Left lung (tissue), 10 donors: Measurements from ENCODE around the gene TRA2B. TPM values are rescaled to one million over a fixed set of nuclear protein-coding genes. Genes with fewer than 3 reads are reported as not detected.

Experiments
- ATAC-seq: fragments of 200-7000 bp; cut with Tn5 transposase; one replicate; pipeline ENCODE4 v1.9.1; 2020; ENCODE audit warnings: moderate library complexity
- DNase-seq, 4 donors: peaks; one replicate each; pipeline ENCODE4 v3.0.0-alpha.2; 2013 to 2020
- H3K27ac ChIP-seq, 2 donors: fragments of 200-600 bp; sonication (generic) in 1 of 2; one replicate each; pipeline versions ENCODE4 v1.5.0 to v1.8.0; 2020 to 2021
- H3K27me3 ChIP-seq, 2 donors: fragments of 200-600 bp; sonication (generic) in 1 of 2; one replicate each; pipeline versions ENCODE4 v1.5.0 to v1.8.0; 2020 to 2021
- H3K36me3 ChIP-seq, 2 donors: fragments of 200-600 bp; sonication (generic) in 1 of 2; one replicate each; pipeline versions ENCODE4 v1.5.0 to v1.8.0; 2020 to 2021
- H3K4me1 ChIP-seq, 2 donors: fragments of 200-600 bp; one replicate each; pipeline ENCODE4 v1.8.0; 2021
- H3K4me3 ChIP-seq, 2 donors: fragments of 200-600 bp; sonication (generic) in 1 of 2; one replicate each; pipeline versions ENCODE4 v1.5.0 to v1.8.0; 2020 to 2021; ENCODE audit warnings: mild to moderate bottlenecking in 1 of 2
- H3K9me3 ChIP-seq, 2 donors: fragments of 200-600 bp; sonication (generic) in 1 of 2; one replicate each; pipeline versions ENCODE4 v1.5.0 to v1.8.0; 2020 to 2021
- intact Hi-C, 2 donors: fragments of 100-400 bp; cut with DNase I; formaldehyde crosslinking; loops; one replicate each; pipeline versions ENCODE4 v1.11.2 to v1.14.2; 2022
- polyA plus RNA-seq, 6 donors: library from polyadenylated mRNA; unstranded; fragments of 120-200 nt; gene quantifications; one replicate each; pipeline ENCODE4 v1.2.1, GENCODE V29; 2013; ENCODE audit not compliant: insufficient read length in 6 of 6
- total RNA-seq, 2 donors: library from RNA; stranded (reverse); fragmentation: NEBNext Ultra II Directional; extraction: Animal tissue kit (Norgen Biotek cat#: 25700); gene quantifications; one replicate each; pipeline ENCODE4 v1.2.1, GENCODE V29; 2021
- TF ChIP-seq, protein P1 (sequence below), 2 donors: fragments of 200-600 bp; sonication (generic) in 1 of 2; IDR thresholded peaks; one replicate each; pipeline versions ENCODE4 v1.5.0 to v1.8.0; 2021; ENCODE audit warnings: antibody characterized with exemption in 2 of 2
- donor health status: DM: no; HTN: yes; CAD: no.
- donor health status: DM: no; HTN: no; CAD: no.

Gene TRA2B
- total and polyA plus RNA-seq, 8 donors: 86.0 to 300 (median 273) TPM

DNA sequence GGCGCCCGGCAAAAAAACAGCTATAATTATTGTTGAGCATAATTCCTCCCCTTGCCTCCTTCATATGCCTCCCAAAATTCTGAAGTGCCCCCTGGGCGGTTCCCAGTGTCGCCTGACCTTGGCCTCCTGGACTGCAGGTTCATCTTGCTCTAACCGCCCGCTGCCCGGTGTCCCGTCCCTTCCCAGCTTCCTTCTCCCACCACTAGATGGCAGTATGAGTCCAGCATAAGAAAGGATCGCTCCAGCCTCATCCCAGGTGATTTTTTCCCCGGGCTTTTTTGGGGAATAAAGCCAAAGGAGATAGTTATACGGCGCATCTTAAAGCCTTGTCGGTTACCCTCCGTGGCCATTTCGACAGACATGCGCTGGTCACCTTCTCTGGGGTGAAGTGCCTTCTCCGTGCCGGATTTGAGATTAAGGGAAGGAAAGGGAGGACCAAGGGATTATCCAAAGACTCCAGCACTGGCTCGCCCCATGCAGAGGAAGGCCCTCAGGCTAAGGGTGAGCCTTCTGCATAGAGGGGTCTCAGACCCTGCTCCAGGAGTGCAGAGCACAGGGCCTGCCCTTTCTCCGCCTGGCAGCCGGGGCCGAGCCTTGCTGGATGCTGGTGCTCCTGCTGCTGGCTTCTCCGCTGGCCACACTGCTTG, 45.8 kb upstream of the TRA2B start:
- no peaks in the 10 kb centered on the region for H3K36me3 ChIP-seq
- peaks cover 0 to 18% of the 10 kb centered on the region in 2 donors for H3K27me3 ChIP-seq
- no peaks in the 10 kb centered on the region for H3K9me3 ChIP-seq
- no peak overlapping the region for H3K4me3 ChIP-seq
- H3K4me1 ChIP-seq: peaks cover 4 to 9% of the 10 kb centered on the region in 2 donors
- no peak overlapping the region for H3K27ac ChIP-seq
- TF ChIP-seq, protein P1, sequence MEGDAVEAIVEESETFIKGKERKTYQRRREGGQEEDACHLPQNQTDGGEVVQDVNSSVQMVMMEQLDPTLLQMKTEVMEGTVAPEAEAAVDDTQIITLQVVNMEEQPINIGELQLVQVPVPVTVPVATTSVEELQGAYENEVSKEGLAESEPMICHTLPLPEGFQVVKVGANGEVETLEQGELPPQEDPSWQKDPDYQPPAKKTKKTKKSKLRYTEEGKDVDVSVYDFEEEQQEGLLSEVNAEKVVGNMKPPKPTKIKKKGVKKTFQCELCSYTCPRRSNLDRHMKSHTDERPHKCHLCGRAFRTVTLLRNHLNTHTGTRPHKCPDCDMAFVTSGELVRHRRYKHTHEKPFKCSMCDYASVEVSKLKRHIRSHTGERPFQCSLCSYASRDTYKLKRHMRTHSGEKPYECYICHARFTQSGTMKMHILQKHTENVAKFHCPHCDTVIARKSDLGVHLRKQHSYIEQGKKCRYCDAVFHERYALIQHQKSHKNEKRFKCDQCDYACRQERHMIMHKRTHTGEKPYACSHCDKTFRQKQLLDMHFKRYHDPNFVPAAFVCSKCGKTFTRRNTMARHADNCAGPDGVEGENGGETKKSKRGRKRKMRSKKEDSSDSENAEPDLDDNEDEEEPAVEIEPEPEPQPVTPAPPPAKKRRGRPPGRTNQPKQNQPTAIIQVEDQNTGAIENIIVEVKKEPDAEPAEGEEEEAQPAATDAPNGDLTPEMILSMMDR (IDR thresholded peaks at IDR 0.05): peak; percentile 84 to 97
- ATAC-seq (peak; percentile 99), DNase-seq (peak in 3 of 4 donors; percentile 61 to 84 (median 79))
- intact Hi-C loops: loop anchor here in 1 of 2 donors (5.0 to 10.0 kb wide), 2 partner anchors 294 to 551 kb away; no protein-coding TSS in a partner anchor

- no peak for ATAC-seq
These were observed 44.8 kb upstream of the TRA2B start for GRCh38 chr3:185982632-185983031.

GRCh38 chr3:185981621-185982020, 43.8 kb upstream of the TRA2B start:
- DNase-seq (no peak), ATAC-seq (no peak)
- no peak overlapping the region for H3K27ac ChIP-seq
- H3K9me3 ChIP-seq: no peaks in the 10 kb centered on the region
- H3K4me1 ChIP-seq: peaks cover 4 to 9% of the 10 kb centered on the region in 2 donors
- intact Hi-C loops: loop anchor here in 1 of 2 donors (5.0 to 10.0 kb wide), 2 partner anchors 296 to 553 kb away; no protein-coding TSS in a partner anchor
- no peak overlapping the region for H3K4me3 ChIP-seq
- no peaks in the 10 kb centered on the region for H3K36me3 ChIP-seq
- TF ChIP-seq, protein P1 (IDR thresholded peaks at IDR 0.05): no peak
- peaks cover 0 to 18% of the 10 kb centered on the region in 2 donors for H3K27me3 ChIP-seq

More at GRCh38 chr3:185982632-185983031, 44.8 kb upstream of the TRA2B start:
- Histone ChIP-seq H3K4me3 (no peak overlapping the region), H3K4me1 (peaks cover 4 to 9% of the 10 kb centered on the region in 2 donors), H3K9me3 (no peaks in the 10 kb centered on the region), H3K27me3 (peaks cover 0 to 18% of the 10 kb centered on the region in 2 donors), H3K36me3 (no peaks in the 10 kb centered on the region), H3K27ac (no peak overlapping the region)
- TF ChIP-seq, protein P1 (IDR thresholded peaks at IDR 0.05): no peak
- intact Hi-C loops: loop anchor here in 1 of 2 donors (5.0 to 10.0 kb wide), 2 partner anchors 295 to 552 kb away; no protein-coding TSS in a partner anchor
- no peak for DNase-seq

DNA sequence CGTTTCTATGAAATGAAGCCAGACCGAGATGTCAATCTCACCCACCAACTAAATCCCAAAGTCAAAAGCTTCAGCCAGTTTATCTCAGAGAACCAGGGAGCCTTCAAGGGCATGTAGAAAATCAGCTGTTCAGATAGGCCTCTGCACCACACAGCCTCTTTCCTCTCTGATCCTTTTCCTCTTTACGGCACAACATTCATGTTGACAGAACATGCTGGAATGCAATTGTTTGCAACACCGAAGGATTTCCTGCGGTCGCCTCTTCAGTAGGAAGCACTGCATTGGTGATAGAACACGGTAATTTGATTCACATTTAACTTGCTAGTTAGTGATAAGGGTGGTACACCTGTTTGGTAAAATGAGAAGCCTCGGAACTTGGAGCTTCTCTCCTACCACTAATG, 41.9 kb upstream of the TRA2B start:
- H3K36me3 ChIP-seq: no peaks in the 10 kb centered on the region
- intact Hi-C loops: loop anchor here in 1 of 2 donors (5.0 to 10.0 kb wide), 2 partner anchors 298 to 555 kb away; no protein-coding TSS in a partner anchor
- peaks cover 4 to 9% of the 10 kb centered on the region in 2 donors for H3K4me1 ChIP-seq
- no peak overlapping the region for H3K4me3 ChIP-seq
- no peaks in the 10 kb centered on the region for H3K9me3 ChIP-seq
- DNase-seq (no peak), ATAC-seq (no peak)
- peaks cover 0 to 18% of the 10 kb centered on the region in 2 donors for H3K27me3 ChIP-seq
- no peak overlapping the region for H3K27ac ChIP-seq
- TF ChIP-seq, protein P1 (IDR thresholded peaks at IDR 0.05): no peak

GRCh38 chr3:185978516-185978915, 40.7 kb upstream of the TRA2B start:
- Histone ChIP-seq H3K27me3 (peaks cover 0 to 12% of the 10 kb centered on the region in 2 donors), H3K9me3 (no peaks in the 10 kb centered on the region), H3K27ac (no peak overlapping the region), H3K4me1 (peaks cover under 1 to 2% of the 10 kb centered on the region in 2 donors), H3K4me3 (no peak overlapping the region), H3K36me3 (no peaks in the 10 kb centered on the region)
- ATAC-seq: no peak
- TF ChIP-seq, protein P1 (IDR thresholded peaks at IDR 0.05): no peak
- no peak for DNase-seq
- intact Hi-C loops: no loop called here
